ENCODE results near the gene MUC3A. TPM values are rescaled to one million over a fixed set of nuclear protein-coding genes. Genes with fewer than 3 reads are reported as not detected.
A peak's percentile ranks its signal among the peaks of the same experiment; 100 is the strongest.
"Not testable (repeated sequence)": the region's sequence is repeated elsewhere in the genome, so short reads cannot be mapped to it uniquely, and the experiment has no call there.

Gene MUC3A
- total RNA-seq, 6 experiments from 2014 or later, result 3.2 to 12.8 (median 8.9) TPM

DNA sequence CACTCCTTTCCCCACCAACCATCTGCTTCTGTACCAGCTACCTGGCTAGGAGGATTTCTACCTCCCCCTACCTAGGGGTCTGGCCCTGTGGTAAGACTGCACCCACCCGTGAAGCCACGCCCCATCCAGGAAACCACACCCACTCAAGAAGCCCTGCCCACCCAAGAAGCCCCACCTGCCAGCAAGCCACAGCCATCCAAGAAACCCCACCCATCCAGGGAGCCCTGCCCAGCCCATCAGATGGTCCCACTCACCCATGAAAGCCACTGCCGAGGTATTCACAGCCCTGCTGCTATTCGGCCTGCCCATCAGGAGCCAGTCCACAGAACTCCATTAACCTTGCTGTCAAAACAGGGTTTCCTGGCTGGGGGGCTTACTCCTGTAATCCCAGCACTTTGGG, 15.6 kb upstream of the MUC3A start:
- no peak overlapping the region for H3K27ac ChIP-seq
- H3K4me1 ChIP-seq, result no peaks in the 10 kb centered on the region
- ATAC-seq, result no peak
- TF ChIP-seq, protein P1, sequence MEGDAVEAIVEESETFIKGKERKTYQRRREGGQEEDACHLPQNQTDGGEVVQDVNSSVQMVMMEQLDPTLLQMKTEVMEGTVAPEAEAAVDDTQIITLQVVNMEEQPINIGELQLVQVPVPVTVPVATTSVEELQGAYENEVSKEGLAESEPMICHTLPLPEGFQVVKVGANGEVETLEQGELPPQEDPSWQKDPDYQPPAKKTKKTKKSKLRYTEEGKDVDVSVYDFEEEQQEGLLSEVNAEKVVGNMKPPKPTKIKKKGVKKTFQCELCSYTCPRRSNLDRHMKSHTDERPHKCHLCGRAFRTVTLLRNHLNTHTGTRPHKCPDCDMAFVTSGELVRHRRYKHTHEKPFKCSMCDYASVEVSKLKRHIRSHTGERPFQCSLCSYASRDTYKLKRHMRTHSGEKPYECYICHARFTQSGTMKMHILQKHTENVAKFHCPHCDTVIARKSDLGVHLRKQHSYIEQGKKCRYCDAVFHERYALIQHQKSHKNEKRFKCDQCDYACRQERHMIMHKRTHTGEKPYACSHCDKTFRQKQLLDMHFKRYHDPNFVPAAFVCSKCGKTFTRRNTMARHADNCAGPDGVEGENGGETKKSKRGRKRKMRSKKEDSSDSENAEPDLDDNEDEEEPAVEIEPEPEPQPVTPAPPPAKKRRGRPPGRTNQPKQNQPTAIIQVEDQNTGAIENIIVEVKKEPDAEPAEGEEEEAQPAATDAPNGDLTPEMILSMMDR (IDR thresholded peaks at IDR 0.05), result no peak
- TF ChIP-seq POLR2A (IDR thresholded peaks at IDR 0.05), result no peak
- no peak for DNase-seq
- intact Hi-C loops (cut with DNase I), result no loop called here
- H3K9me3 ChIP-seq, result no peaks in the 10 kb centered on the region
- 40% methylated on average over 1 of the region's 4 CpGs for WGBS (ENCODE audit: insufficient coverage, low coverage, low lambda C conversion rate, missing lambda C conversion rate)
- H3K27me3 ChIP-seq, result no peaks in the 10 kb centered on the region
- H3K4me3 ChIP-seq, result no peak overlapping the region
- H3K36me3 ChIP-seq, result no peaks in the 10 kb centered on the region

DNA sequence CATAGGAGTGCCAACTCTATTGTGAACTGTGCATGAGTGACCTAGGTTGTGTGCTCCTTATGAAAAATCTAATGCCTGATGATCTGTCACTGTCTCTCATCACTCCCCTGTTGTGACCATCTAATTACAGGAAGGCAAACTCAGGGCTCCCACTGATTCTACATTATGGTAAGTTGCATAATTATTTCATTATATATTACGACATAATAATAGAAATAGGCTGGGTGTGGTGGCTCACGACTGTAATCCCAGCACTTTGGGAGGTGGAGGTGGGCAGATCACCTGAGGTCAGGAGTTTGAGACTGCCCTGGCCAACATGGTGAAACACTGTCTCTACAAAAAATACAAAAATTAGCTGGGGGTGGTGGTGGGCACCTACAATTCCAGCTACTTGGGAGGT, 14.0 kb upstream of the MUC3A start:
- H3K27ac ChIP-seq; H3K9me3 ChIP-seq; H3K4me1 ChIP-seq; H3K36me3 ChIP-seq; H3K4me3 ChIP-seq; DNase-seq; ATAC-seq; H3K27me3 ChIP-seq; intact Hi-C loops (cut with DNase I): not testable (repeated sequence)
- 56% methylated on average over 2 of the region's 2 CpGs for WGBS (ENCODE audit: insufficient coverage, low coverage, low lambda C conversion rate, missing lambda C conversion rate)

DNA sequence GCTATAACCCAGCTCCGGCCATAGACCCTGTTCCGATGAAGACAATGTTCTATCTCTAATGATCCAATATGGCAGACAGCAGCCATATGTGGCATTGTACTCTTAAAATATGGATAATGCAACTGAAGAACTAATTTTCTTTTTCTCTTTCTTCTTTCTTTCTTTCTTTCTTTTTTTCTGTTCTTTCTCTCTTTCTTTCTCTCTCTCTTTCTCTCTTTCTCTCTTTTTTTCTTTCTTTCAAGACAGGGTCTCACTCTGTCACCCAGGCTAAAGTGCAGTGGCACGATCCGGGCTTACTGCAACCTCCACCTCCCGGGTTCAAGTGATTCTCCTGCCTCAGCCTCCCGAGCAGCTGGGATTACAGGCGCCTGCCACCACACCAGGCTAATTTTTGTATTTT, 13.2 kb upstream of the MUC3A start:
- intact Hi-C loops (cut with DNase I); H3K27me3 ChIP-seq; ATAC-seq; H3K27ac ChIP-seq; H3K4me3 ChIP-seq; DNase-seq; H3K4me1 ChIP-seq; H3K9me3 ChIP-seq; H3K36me3 ChIP-seq: not testable (repeated sequence)
- WGBS (ENCODE audit: insufficient coverage, low coverage, low lambda C conversion rate, missing lambda C conversion rate), result 60% methylated on average over 3 of the region's 7 CpGs

DNA sequence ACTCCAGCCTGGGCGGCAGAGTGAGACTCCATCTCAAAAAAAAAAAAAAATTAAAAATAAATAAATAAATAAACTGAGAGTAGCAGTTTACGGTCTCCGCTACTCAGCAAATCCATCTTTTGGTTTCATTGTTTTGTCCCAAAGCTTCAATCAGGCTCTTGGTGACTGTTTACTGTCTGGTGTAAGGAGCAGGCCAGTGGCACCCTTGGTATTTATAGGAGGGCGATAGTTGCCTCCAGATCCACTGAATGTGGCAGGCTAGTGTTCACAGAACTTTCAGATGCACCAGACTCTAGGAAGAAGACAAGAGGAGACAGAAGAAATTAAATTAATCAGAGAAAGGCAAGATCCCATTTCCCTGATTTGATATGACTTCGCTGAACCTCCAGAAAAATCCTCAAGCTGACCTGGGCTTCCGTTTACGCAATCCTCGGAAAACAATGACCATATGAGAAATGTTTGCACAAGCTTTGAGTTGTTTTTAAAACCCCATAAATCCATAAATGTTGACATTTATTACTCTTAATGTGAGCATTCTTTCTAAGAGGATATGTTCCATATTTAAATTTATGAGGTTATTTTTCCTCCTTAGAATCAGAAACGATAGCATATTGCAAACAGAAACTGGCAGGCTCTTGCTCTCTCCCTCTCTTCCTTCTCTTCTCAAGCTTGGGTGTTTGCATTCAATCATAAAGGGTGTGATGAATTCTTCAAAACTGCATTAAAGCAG, 7.1 kb upstream of the MUC3A start:
- Histone ChIP-seq H3K4me3 (no peak overlapping the region), H3K4me1 (peaks cover 0 to 4% (median 0%) of the 10 kb centered on the region in 4 donors), H3K27me3 (no peaks in the 10 kb centered on the region), H3K27ac (no peak overlapping the region), H3K9me3 (no peaks in the 10 kb centered on the region), H3K36me3 (no peaks in the 10 kb centered on the region)
- DNase-seq, result no peak
- intact Hi-C loops (cut with DNase I), result no loop called here
- 55% methylated on average over 9 of the region's 9 CpGs for WGBS (ENCODE audit: insufficient coverage, low coverage, low lambda C conversion rate, missing lambda C conversion rate)
- TF ChIP-seq, protein P1 (IDR thresholded peaks at IDR 0.05), result no peak
- no peak for TF ChIP-seq POLR2A (IDR thresholded peaks at IDR 0.05)
- peak in 2 of 4 donors; percentile 45 to 48 for ATAC-seq

DNA sequence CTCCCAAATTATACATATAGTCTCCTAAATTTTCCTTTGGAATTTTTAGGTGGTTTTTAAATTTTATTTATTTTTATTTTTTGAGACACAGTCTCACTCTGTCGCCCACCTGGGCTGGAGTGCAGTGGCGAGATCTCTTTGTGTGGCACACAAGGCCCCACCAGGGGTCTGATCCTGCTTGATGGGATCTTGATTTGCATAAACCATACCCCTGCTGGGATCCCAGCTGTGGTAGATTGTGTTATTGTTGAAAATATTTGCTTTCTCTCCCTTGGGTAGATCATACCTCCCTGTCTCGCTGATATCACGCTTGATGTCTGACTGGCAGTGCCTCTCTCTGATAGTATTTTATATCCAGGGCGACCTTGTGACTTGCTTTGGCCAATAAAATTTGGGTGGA, 5.6 kb upstream of the MUC3A start:
- WGBS (ENCODE audit: insufficient coverage, low coverage, low lambda C conversion rate, missing lambda C conversion rate), result 90% methylated on average over 3 of the region's 5 CpGs
- Histone ChIP-seq H3K27ac (no peak overlapping the region), H3K9me3 (no peaks in the 10 kb centered on the region), H3K27me3 (no peaks in the 10 kb centered on the region), H3K36me3 (no peaks in the 10 kb centered on the region), H3K4me3 (no peak overlapping the region), H3K4me1 (peaks cover 0 to 4% (median 0%) of the 10 kb centered on the region in 4 donors)
- DNase-seq, result no peak
- no peak for TF ChIP-seq POLR2A (IDR thresholded peaks at IDR 0.05)
- TF ChIP-seq, protein P1 (IDR thresholded peaks at IDR 0.05), result no peak
- intact Hi-C loops (cut with DNase I), result no loop called here
- no peak for ATAC-seq

All from right lobe of liver (tissue), 6 donors.